Right atrium auricular region (tissue), 2 donors: ENCODE measurements around the gene BRD3. TPM values are rescaled to one million over a fixed set of nuclear protein-coding genes. Genes with fewer than 3 reads are reported as not detected.
"Not testable (repeated sequence)": the region's sequence is repeated elsewhere in the genome, so short reads cannot be mapped to it uniquely, and the experiment has no call there.

Experiments
- DNase-seq: peaks from one replicate; pipeline ENCODE4 v3.0.0-alpha.2; 2019; ENCODE audit warnings: low spot score
- H3K27ac ChIP-seq, 2 donors: fragments of 200-600 bp; sonication (generic); 1 replicate in 1 of 2; 2 replicates in 1 of 2; pipeline ENCODE4 v1.5.1; 2016 to 2019
- H3K27me3 ChIP-seq, 2 donors: fragments of 200-600 bp; sonication (generic); one replicate each; pipeline versions ENCODE4 v1.5.1 to v1.6.0; 2017 to 2019
- H3K36me3 ChIP-seq: fragments of 200-600 bp; sonication (generic); one replicate; pipeline ENCODE4 v1.5.1; 2016
- H3K4me1 ChIP-seq, 2 donors: fragments of 200-600 bp; sonication (generic); one replicate each; pipeline versions ENCODE4 v1.5.1 to v1.6.0; 2017 to 2019
- H3K4me3 ChIP-seq, 2 donors: fragments of 200-600 bp; sonication (generic); 1 replicate in 1 of 2; 2 replicates in 1 of 2; pipeline ENCODE4 v1.5.1; 2017 to 2019; ENCODE audit warnings: mild to moderate bottlenecking in 1 of 2, moderate library complexity in 1 of 2
- H3K9me3 ChIP-seq, 2 donors: fragments of 200-600 bp; sonication (generic); one replicate each; pipeline ENCODE4 v1.5.1; 2019
- CTCF ChIP-seq, 2 donors: fragments of 200-600 bp; sonication (generic); IDR thresholded peaks; one replicate each; pipeline ENCODE4 v1.5.1; 2019; ENCODE audit warnings: antibody characterized with exemption in 2 of 2
- total RNA-seq, 2 donors: library from RNA; depleted of rRNA; stranded (reverse); fragments of >200 nt; gene quantifications; one replicate each; pipeline ENCODE4 v1.1.0, GENCODE V29; 2016

Gene BRD3
- total RNA-seq, 2 donors from 2014 or later: 14.1 to 18.5 TPM

- DNase-seq: no peak
- Histone ChIP-seq H3K9me3 (no peaks in the 10 kb centered on the region), H3K36me3 (no peaks in the 10 kb centered on the region), H3K4me3 (peak within 1 kb of the TSS; percentile 66 to 76), H3K27ac (peak within 1 kb of the TSS; percentile 87 to 95), H3K4me1 (peaks cover 0 to 38% of the 10 kb centered on the region in 2 donors), H3K27me3 (no peaks in the 10 kb centered on the region)
- no peak for TF ChIP-seq CTCF (IDR thresholded peaks at IDR 0.05)
These were observed 75.7 kb downstream of the BRD3 start, which contains the start of gene VAV2 for GRCh38 chr9:133991964-133992779. VAV2 (minus strand) TSS chr9:133992324; CDS start chr9:133992278, 46 bp downstream.

GRCh38 chr9:133991214-133991921 is 76.5 kb downstream of the BRD3 start:
- no peak for TF ChIP-seq CTCF (IDR thresholded peaks at IDR 0.05)
- peak overlapping the region; percentile 66 to 76 for H3K4me3 ChIP-seq
- peaks cover 0 to 38% of the 10 kb centered on the region in 2 donors for H3K4me1 ChIP-seq
- no peaks in the 10 kb centered on the region for H3K36me3 ChIP-seq
- no peak for DNase-seq
- no peaks in the 10 kb centered on the region for H3K9me3 ChIP-seq
- H3K27ac ChIP-seq: peak overlapping the region; percentile 56 to 59
- H3K27me3 ChIP-seq: no peaks in the 10 kb centered on the region

GRCh38 chr9:133990366-133991213 is 77.2 kb downstream of the BRD3 start:
- no peaks in the 10 kb centered on the region for H3K27me3 ChIP-seq
- no peak for TF ChIP-seq CTCF (IDR thresholded peaks at IDR 0.05)
- peak; percentile 84 for DNase-seq
- no peaks in the 10 kb centered on the region for H3K9me3 ChIP-seq
- peak overlapping the region; percentile 56 to 59 for H3K27ac ChIP-seq
- no peaks in the 10 kb centered on the region for H3K36me3 ChIP-seq
- H3K4me1 ChIP-seq: peaks cover 0 to 38% of the 10 kb centered on the region in 2 donors
- H3K4me3 ChIP-seq: peak overlapping the region; percentile 66 to 76

GRCh38 chr9:133989625-133990365 is 78.0 kb downstream of the BRD3 start:
- Histone ChIP-seq H3K9me3 (no peaks in the 10 kb centered on the region), H3K36me3 (no peaks in the 10 kb centered on the region), H3K27ac (no peak overlapping the region), H3K4me3 (no peak overlapping the region), H3K27me3 (no peaks in the 10 kb centered on the region), H3K4me1 (peaks cover 0 to 38% of the 10 kb centered on the region in 2 donors)
- TF ChIP-seq CTCF (IDR thresholded peaks at IDR 0.05): no peak
- DNase-seq: no peak

- peaks cover 0 to 29% of the 10 kb centered on the region in 2 donors for H3K4me1 ChIP-seq
- not testable (repeated sequence) for H3K27ac ChIP-seq, DNase-seq, H3K27me3 ChIP-seq, H3K4me3 ChIP-seq, H3K9me3 ChIP-seq, H3K36me3 ChIP-seq
These were observed 79.1 kb downstream of the BRD3 start for GRCh38 chr9:133988771-133989170.
